Small intestine (tissue), 7 donors: ENCODE data around the gene PCSK9. TPM values are rescaled to one million over a fixed set of nuclear protein-coding genes. Genes with fewer than 3 reads are reported as not detected.

Source experiments
- DNase-seq, 2 donors: peaks; one replicate each; pipeline versions ENCODE4 v3.0.0 to v3.0.0-alpha.2; 2013
- FAIRE-seq: peaks from 2 replicates; lab custom pipeline; 2012; peaks lifted over from hg19 to GRCh38; lab: Jason Lieb, UNC
- H3K27ac ChIP-seq, 3 donors: one replicate each; pipeline ENCODE4 v1.5.1; 2013; ENCODE audit warnings: low read length in 2 of 3, mild to moderate bottlenecking in 2 of 3, control low read depth in 1 of 3, inconsistent platforms in 1 of 3, low read depth in 1 of 3, moderate library complexity in 1 of 3
- H3K27me3 ChIP-seq, 3 donors: one replicate each; pipeline ENCODE4 v1.6.1; 2013; ENCODE audit warnings: low read length in 3 of 3, inconsistent platforms in 1 of 3; ENCODE audit not compliant: control insufficient read depth in 3 of 3, insufficient read depth in 3 of 3
- H3K36me3 ChIP-seq, 3 donors: one replicate each; pipeline ENCODE4 v1.6.1; 2013; ENCODE audit warnings: low read length in 3 of 3, inconsistent platforms in 1 of 3, low read depth in 1 of 3, mild to moderate bottlenecking in 1 of 3, moderate library complexity in 1 of 3; ENCODE audit not compliant: control insufficient read depth in 3 of 3, insufficient read depth in 2 of 3
- H3K4me1 ChIP-seq, 3 donors: one replicate each; pipeline ENCODE4 v1.6.1; 2013; ENCODE audit warnings: low read length in 2 of 3, inconsistent platforms in 1 of 3, low read depth in 1 of 3, mild to moderate bottlenecking in 1 of 3, moderate library complexity in 1 of 3; ENCODE audit not compliant: control insufficient read depth in 3 of 3, insufficient read depth in 2 of 3
- H3K4me3 ChIP-seq, 3 donors: one replicate each; pipeline ENCODE4 v1.5.1; 2013; ENCODE audit warnings: low read length in 3 of 3, control low read depth in 1 of 3, inconsistent platforms in 1 of 3, low read depth in 1 of 3, mild to moderate bottlenecking in 1 of 3, moderate library complexity in 1 of 3
- H3K9me3 ChIP-seq, 2 donors: one replicate each; pipeline ENCODE4 v1.6.1; 2013; ENCODE audit warnings: low read depth in 1 of 2, low read length in 1 of 2; ENCODE audit not compliant: control insufficient read depth in 2 of 2, insufficient read depth in 1 of 2
- WGBS, 3 donors: extraction: QIAGEN DNeasy Blood & Tissue Kit; methylation state at CpG; one replicate each; pipeline ENCODE4 v1.1.7; 2013; 5-methylcytosine and 5-hydroxymethylcytosine counted together
- polyA plus RNA-seq, 4 donors: library from polyadenylated mRNA; stranded (reverse) in 3 of 4; unstranded in 1 of 4; fragments of 200-250 nt in 3 of 4; fragments of 120-200 nt in 1 of 4; gene quantifications; one replicate each; pipeline versions ENCODE4 v1.2.1 to v1.2.3, GENCODE V29; 2013
- donor health status: healthy with polysubstance abuse.
- donor health status: control.
- donor health status: control.
- donor health status: Bipolar disorder and iron deficiency.
- donor health status: healthy.

Gene PCSK9
- polyA plus RNA-seq, 4 donors: 0.45 to 24.2 (median 2.2) TPM

- H3K36me3 ChIP-seq: peaks cover 0 to 9% (median 0%) of the 10 kb centered on the region in 3 donors
- no peaks in the 10 kb centered on the region for H3K27me3 ChIP-seq
- FAIRE-seq: no peak
- H3K4me3 ChIP-seq: no peak overlapping the region
- no peak for DNase-seq
- no peak overlapping the region for H3K27ac ChIP-seq
- no peaks in the 10 kb centered on the region for H3K4me1 ChIP-seq
- H3K9me3 ChIP-seq: no peaks in the 10 kb centered on the region
- WGBS, 3 donors: 69 to 74% (median 73%) methylated on average over 9 of the region's 9 CpGs
Observed at GRCh38 chr1:55050283-55050682, 10.9 kb downstream of the PCSK9 start.

- Histone ChIP-seq H3K27me3 (no peaks in the 10 kb centered on the region), H3K4me1 (no peaks in the 10 kb centered on the region), H3K27ac (no peak overlapping the region), H3K36me3 (peaks cover 0 to 7% (median 0%) of the 10 kb centered on the region in 3 donors), H3K4me3 (no peak overlapping the region), H3K9me3 (no peaks in the 10 kb centered on the region)
- no peak for FAIRE-seq
- WGBS, 3 donors: 90 to 100% (median 92%) methylated on average over 5 of the region's 5 CpGs
- DNase-seq: no peak
Observed at GRCh38 chr1:55051169-55051568, 11.8 kb downstream of the PCSK9 start.

GRCh38 chr1:55051621-55052020 is 12.3 kb downstream of the PCSK9 start:
- H3K4me3 ChIP-seq: no peak overlapping the region
- H3K27me3 ChIP-seq: no peaks in the 10 kb centered on the region
- no peaks in the 10 kb centered on the region for H3K4me1 ChIP-seq
- peaks cover 0 to 6% (median 0%) of the 10 kb centered on the region in 3 donors for H3K36me3 ChIP-seq
- DNase-seq (no peak), FAIRE-seq (no peak)
- no peak overlapping the region for H3K27ac ChIP-seq
- 71 to 80% (median 73%) methylated on average over 9 of the region's 9 CpGs for WGBS, 3 donors
- no peaks in the 10 kb centered on the region for H3K9me3 ChIP-seq

- Histone ChIP-seq H3K36me3 (peaks cover 0 to 9% (median 0%) of the 10 kb centered on the region in 3 donors), H3K27me3 (no peaks in the 10 kb centered on the region), H3K4me1 (no peaks in the 10 kb centered on the region), H3K9me3 (no peaks in the 10 kb centered on the region), H3K4me3 (no peak overlapping the region), H3K27ac (no peak overlapping the region)
- FAIRE-seq (no peak), DNase-seq (no peak)
- 85 to 90% (median 89%) methylated on average over 29 of the region's 29 CpGs for WGBS, 3 donors
Observed at GRCh38 chr1:55052221-55053142, 13.1 kb downstream of the PCSK9 start.

GRCh38 chr1:55053265-55053954 is 14.1 kb downstream of the PCSK9 start:
- H3K27me3 ChIP-seq: no peaks in the 10 kb centered on the region
- no peak overlapping the region for H3K27ac ChIP-seq
- 57 to 60% (median 57%) methylated on average over 7 of the region's 7 CpGs for WGBS, 3 donors
- FAIRE-seq (no peak), DNase-seq (no peak)
- no peaks in the 10 kb centered on the region for H3K4me1 ChIP-seq
- no peak overlapping the region for H3K4me3 ChIP-seq
- peaks cover 0 to 10% (median 0%) of the 10 kb centered on the region in 3 donors for H3K36me3 ChIP-seq
- no peaks in the 10 kb centered on the region for H3K9me3 ChIP-seq

GRCh38 chr1:55054396-55054795 is 15.0 kb downstream of the PCSK9 start:
- DNase-seq: no peak
- peaks cover 0 to 11% (median 0%) of the 10 kb centered on the region in 3 donors for H3K36me3 ChIP-seq
- H3K9me3 ChIP-seq: no peaks in the 10 kb centered on the region
- no peaks in the 10 kb centered on the region for H3K27me3 ChIP-seq
- H3K4me3 ChIP-seq: no peak overlapping the region
- no peak overlapping the region for H3K27ac ChIP-seq
- H3K4me1 ChIP-seq: no peaks in the 10 kb centered on the region
- no peak for FAIRE-seq
- 92% methylated on average over 5 of the region's 5 CpGs for WGBS, 3 donors

GRCh38 chr1:55055084-55055882 is 15.9 kb downstream of the PCSK9 start:
- peaks cover 0 to 14% (median 3%) of the 10 kb centered on the region in 3 donors for H3K36me3 ChIP-seq
- H3K9me3 ChIP-seq: no peaks in the 10 kb centered on the region
- 82 to 88% (median 87%) methylated on average over 12 of the region's 12 CpGs for WGBS, 3 donors
- no peak for FAIRE-seq
- no peak overlapping the region for H3K27ac ChIP-seq
- no peaks in the 10 kb centered on the region for H3K27me3 ChIP-seq
- no peak for DNase-seq
- no peaks in the 10 kb centered on the region for H3K4me1 ChIP-seq
- no peak overlapping the region for H3K4me3 ChIP-seq
